ENCODE data around the gene KRTAP2-4. TPM values are rescaled to one million over a fixed set of nuclear protein-coding genes. Genes with fewer than 3 reads are reported as not detected.

Gene KRTAP2-4, protein sequence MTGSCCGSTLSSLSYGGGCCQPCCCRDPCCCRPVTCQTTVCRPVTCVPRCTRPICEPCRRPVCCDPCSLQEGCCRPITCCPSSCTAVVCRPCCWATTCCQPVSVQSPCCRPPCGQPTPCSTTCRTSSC
- not detected in 2 replicates for total RNA-seq

DNA sequence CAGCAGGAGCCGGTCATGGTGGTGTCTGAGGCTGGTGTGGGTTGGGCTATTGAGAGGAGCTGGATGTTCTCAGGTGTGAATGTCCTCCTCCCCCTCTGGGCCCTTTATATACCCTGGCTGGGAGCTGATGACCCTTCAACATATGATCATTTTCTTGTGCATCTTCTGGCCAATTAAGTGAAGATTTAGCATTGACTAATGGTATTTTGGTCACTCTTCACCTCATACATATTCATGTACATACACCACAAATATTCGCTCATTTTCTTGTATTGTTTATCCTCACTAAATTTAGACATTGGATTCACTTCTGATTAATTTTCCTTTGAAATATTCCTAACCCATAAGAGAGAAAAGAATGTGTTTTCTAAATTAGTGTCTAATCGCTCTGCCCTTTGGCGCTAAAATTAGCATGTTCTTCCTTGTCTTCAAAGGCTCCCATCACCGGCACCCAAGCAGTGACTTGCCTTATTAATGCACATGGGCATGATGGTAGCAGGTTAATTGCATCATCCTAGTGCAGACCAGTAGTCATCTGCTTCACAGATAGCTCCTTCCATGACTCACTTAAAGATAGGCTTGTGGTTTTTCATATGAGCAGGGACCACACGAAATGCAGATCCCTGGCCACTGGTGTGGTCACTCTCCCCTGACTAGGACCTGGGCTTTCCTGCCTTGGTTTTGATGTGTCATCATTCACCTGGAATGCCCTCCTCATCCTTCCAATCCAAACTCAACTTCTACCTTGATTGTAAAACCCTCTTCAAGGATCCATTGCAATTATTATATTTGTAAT lies at the start of gene KRTAP2-4:
Gene KRTAP2-4 (minus strand): TSS at position 51 of the 796 bp plus-strand sequence. CDS start 34 bp downstream, at position 17.

DNA sequence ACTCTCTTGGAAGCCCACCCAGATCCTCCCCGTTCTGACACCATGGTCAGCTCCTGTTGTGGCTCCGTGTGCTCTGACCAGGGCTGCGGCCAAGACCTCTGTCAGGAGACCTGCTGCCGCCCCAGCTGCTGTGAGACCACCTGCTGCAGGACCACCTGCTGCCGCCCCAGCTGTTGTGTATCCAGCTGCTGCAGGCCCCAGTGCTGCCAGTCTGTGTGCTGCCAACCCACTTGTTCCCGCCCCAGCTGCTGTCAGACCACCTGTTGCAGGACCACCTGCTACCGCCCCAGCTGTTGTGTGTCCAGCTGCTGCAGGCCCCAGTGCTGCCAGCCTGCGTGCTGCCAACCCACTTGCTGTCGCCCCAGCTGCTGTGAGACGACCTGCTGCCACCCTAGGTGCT lies 39.7 kb upstream of the KRTAP2-4 start, which contains the start of gene KRTAP4-9:
Gene KRTAP4-9 (plus strand): TSS at position 43 of the 400 bp plus-strand sequence. CDS start 0 bp downstream, at position 43.

DNA sequence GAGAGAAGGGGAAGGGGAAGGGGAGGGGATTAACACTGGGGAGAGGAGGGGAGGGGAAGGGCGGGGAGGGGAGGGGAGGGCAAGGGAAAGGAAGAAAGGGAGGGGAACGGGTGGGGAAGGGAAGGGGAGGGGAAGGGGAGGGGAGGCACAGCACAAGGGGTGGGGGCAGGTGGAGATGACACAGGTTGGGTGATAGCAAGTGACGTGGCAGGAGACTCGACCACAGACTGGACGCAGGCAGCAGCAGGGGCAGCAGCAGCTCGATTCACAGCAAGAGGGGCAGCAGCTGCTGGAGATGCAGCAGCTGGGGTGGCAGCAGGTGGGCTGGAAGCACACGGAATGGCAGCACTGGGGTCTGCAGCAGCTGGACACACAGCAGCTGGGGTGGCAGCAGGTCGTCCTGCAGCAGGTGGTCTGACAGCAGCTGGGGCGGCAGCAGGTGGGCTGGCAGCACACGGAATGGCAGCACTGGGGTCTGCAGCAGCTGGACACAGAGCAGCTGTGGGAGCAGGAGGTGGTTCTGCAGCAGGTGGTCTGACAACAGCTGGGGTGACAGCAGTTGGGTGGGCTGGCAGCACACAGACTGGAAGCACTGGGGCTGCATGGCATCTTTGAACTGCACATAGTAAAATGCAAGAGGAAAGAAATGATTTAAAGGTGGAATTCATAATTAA lies 36.0 kb upstream of the KRTAP2-4 start, which contains the start of gene KRTAP4-16:
Gene KRTAP4-16 (minus strand): TSS at position 624 of the 674 bp plus-strand sequence. CDS start 0 bp downstream, at position 624.

DNA sequence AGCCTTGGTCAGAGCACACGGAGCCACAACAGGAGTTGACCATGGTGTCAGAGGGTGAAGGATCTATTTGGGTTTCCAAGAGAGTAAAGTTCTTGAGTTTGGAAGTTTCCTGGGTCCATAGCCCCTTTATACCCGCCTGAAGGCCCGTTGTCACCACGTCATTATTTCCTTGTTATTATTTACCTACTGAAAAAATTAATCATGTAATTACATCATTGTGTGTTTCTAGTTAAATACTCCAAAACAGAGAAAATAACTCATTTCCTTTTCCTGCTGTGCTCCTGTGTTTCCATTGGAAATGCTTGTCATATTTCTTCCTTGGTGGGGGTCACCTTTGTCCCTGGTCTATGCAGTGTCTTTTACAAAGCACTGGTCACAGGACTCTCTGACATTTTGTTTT lies 32.4 kb upstream of the KRTAP2-4 start, which contains the start of gene KRTAP4-8:
Gene KRTAP4-8 (minus strand): TSS at position 101 of the 400 bp plus-strand sequence. CDS start 58 bp downstream, at position 43.

DNA sequence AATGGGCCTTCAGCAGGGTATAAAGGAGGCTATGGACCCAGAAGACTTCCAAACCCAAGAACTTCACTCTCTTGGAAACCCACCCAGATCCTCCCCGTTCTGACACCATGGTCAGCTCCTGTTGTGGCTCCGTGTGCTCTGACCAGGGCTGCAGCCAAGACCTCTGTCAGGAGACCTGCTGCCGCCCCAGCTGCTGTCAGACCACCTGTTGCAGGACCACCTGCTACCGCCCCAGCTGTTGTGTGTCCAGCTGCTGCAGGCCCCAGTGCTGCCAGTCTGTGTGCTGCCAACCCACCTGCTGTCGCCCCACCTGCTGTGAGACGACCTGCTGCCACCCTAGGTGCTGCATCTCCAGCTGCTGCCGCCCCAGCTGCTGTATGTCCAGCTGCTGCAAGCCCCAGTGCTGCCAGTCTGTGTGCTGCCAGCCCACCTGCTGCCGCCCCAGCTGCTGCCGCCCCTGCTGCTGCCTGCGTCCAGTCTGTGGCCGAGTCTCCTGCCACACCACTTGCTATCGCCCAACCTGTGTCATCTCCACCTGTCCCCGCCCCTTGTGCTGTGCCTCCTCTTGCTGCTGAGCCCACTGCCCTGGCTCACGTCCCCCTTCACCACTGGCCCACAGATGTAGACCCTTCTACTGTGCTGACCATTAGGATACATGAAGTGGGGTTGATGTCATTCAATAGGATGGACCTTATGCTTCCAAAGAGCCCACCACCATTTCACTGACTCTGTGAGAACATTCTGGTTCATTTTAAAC lies 18.6 kb upstream of the KRTAP2-4 start, which contains the start of gene KRTAP4-7:
Gene KRTAP4-7 (plus strand): TSS at position 51 of the 757 bp plus-strand sequence. CDS start 57 bp downstream, at position 108.

DNA sequence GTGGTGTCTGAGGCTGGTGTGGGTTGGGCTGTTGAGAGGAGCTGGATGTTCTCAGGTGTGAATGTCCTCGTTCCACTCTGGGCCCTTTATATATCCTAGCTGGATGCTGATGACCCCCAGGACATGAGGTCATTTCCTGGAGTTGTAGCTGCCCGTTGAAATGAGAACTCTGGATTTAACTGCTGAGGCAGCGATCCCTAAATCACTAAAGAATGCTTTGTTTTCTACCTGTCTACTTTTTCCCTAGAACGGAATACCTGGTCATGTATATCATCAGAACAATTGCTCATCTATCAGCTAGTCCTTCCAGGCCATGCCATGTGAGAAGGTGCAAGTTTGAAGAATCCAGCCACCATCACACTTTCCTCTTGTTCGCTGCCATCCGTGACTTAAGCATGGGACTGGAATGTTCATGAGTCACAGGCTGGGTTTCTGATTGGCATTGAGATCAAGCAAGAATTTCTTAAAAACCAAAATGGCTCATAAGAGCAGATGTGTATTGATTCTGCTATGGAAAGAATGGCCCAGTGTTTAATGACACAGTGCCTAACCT lies 5.6 kb downstream of the KRTAP2-4 start, which contains the start of gene KRTAP2-3:
Gene KRTAP2-3 (minus strand): TSS at position 63 of the 553 bp plus-strand sequence. CDS start 64 bp downstream, outside the sequence.

DNA sequence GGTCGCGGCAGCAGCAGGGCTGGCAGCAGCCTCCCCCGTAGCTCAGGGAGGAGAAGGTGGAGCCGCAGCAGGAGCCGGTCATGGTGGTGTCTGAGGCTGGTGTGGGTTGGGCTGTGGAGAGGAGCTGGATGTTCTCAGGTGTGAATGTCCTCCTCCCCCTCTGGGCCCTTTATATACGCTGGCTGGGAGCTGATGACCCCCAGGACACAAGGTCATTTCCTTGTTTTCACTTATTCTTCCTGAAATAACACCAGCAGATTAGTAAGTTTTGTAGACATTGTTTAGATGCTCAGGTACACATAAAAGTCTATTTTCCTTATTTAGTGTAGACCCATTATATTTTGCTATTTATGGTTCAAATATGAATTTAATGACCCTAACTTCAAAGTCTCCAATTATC lies 10.5 kb downstream of the KRTAP2-4 start, which contains the start of gene KRTAP2-2:
Gene KRTAP2-2 (minus strand): TSS at position 101 of the 400 bp plus-strand sequence. CDS start 19 bp downstream, at position 82.

DNA sequence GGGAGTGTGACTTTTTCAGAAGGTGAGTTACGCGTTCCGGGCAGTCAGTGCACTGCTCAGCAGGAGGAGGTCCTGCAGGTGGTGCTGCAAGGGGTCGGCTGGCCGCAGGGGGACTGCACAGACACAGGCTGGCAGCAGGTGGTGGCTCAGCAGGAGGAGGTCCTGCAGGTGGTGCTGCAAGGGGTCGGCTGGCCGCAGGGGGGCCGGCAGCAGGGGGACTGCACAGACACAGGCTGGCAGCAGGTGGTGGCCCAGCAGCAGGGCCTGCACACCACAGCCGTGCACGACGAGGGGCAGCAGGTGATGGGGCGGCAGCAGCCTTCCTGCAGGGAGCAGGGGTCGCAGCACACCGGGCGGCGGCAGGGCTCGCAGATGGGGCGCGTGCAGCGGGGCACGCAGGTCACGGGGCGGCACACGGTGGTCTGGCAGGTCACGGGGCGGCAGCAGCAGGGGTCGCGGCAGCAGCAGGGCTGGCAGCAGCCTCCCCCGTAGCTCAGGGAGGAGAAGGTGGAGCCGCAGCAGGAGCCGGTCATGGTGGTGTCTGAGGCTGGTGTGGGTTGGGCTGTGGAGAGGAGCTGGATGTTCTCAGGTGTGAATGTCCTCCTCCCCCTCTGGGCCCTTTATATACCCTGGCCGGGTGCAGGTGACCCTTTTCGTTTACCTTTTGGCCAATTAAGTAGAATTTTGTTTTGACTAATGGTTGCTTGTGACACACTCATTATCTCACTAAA lies 18.8 kb downstream of the KRTAP2-4 start, which contains the start of gene KRTAP2-1:
Gene KRTAP2-1 (minus strand): TSS at position 582 of the 731 bp plus-strand sequence. CDS start 49 bp downstream, at position 533.

DNA sequence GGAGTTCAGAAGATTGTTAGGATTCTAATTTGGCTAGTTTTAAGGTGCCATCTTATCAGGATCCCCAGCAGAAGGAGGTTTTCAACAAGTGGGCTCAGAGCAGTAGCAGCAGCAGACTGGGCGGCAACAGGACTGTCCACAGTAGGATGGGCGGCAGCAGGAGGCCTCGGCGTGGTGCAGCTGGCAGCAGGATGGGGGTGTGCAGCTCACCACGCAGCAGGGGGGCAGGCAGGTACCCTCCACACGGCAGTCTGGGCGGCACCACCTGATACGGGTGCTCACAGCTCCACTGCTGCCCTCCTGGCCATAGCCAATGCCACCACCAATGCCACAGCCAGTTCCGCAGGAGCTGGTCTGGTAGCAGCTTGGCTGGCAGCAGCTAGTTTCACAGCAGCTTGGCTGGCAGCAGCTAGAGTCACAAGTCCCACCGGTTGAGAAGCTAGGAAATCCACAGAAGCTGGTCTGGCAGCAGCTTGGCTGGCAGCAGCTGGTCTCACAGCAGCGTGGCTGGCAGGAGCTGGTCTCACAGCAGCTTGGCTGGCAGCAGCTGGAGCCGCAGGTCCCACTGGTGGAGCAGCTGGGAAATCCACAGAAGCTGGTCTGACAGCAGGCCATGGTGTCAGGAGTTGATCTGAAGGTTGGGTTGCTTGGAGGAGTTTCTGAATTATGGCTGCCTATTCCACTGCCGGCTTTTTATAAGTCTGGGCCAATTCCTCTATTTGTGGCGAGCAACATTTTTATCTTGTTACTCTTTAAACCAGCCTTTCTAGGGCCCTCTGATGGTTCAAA lies 24.7 kb downstream of the KRTAP2-4 start, which contains the start of gene KRTAP1-1:
Gene KRTAP1-1 (minus strand): TSS at position 668 of the 789 bp plus-strand sequence. CDS start 53 bp downstream, at position 615.

DNA sequence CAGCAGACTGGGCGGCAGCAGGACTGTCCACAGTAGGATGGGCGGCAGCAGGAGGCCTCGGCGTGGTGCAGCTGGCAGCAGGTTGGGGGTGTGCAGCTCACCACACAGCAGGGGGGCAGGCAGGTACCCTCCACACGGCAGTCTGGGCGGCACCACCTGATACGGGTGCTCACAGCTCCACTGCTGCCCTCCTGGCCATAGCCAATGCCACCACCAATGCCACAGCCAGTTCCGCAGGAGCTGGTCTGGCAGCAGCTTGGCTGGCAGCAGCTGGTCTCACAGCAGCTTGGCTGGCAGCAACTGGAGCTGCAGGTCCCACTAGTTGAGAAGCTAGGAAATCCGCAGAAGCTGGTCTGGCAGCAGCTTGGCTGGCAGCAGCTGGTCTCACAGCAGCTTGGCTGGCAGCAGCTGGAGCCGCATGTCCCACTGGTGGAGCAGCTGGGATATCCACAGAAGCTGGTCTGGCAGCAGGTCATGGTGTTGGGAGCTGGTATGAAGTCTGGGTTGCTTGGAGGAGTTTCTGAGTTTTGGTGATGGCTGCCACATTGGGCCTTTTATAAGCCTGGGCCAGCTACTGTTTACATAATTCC lies 31.2 kb downstream of the KRTAP2-4 start, which contains the start of gene KRTAP1-3:
Gene KRTAP1-3 (minus strand): TSS at position 529 of the 590 bp plus-strand sequence. CDS start 53 bp downstream, at position 476.

DNA sequence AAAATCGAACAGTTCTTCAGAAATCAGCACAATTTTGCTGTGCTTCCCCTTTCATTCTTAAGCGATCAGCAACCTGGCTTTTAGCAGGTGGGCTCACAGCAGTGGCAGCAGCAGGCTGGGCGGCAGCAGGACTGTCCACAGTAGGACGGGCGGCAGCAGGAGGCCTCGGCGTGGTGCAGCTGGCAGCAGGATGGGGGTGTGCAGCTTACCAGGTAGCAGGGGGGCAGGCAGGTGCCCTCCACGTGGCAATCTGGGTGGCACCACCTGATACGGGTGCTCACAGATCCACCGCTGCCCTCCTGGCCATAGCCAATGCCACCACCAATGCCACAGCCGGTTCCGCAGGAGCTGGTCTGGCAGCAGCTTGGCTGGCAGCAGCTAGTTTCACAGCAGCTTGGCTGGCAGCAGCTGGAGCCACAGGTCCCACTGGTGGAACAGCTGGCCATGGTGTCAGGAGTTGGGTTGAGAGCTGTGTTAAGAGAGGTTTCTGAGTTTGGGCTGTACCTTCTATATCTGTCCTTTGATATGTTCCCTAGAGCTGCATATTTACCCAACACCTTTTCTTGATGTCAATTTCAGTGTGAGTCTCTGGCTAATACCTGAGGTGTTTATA lies 35.9 kb downstream of the KRTAP2-4 start, which contains the start of gene KRTAP1-4:
Gene KRTAP1-4 (minus strand): TSS at position 563 of the 613 bp plus-strand sequence. CDS start 117 bp downstream, at position 446.

DNA sequence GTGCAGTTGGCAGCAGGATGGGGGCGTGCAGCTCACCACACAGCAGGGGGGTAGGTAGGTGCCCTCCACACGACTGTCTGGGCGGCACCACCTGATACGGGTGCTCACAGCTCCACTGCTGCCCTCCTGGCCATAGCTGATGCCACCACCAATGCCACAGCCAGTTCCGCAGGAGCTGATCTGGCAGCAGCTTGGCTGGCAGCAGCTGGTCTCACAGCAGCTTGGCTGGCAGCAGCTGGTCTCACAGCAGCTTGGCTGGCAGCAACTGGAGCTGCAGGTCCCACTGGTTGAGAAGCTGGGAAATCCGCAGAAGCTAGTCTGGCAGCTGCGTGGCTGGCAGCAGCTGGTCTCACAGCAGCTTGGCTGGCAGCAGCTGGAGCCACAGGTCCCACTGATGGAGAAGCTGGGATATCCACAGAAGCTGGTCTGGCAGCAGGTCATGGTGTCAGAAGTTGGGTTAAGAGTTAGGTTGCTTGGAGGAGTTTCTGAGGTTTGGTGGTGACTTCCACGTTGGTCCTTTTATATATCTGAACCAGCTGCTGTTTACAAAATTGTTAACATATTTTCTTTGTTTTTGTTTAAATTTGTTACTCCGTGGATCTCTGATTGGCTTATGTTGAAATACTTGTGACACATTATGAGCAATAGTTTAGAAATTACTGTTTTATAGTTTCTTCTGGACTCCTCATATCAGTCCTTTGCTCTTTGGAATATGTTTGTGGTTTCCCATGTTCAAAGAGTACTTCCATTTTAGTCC lies 38.8 kb downstream of the KRTAP2-4 start, which contains the start of gene KRTAP1-5:
Gene KRTAP1-5 (minus strand): TSS at position 494 of the 757 bp plus-strand sequence. CDS start 53 bp downstream, at position 441.

Other genes starting within 250 kb of the KRTAP2-4 start
- 7.1 and 7.6 TPM in 2 replicates for gene KRT10, start 243.3 kb downstream of the KRTAP2-4 start, total RNA-seq
- gene KRT12, start 198.7 kb downstream of the KRTAP2-4 start, total RNA-seq, result not detected in 2 replicates
- gene KRT20, start 180.6 kb downstream of the KRTAP2-4 start, total RNA-seq, result not detected in 2 replicates
- 0.39 and 0.43 TPM in 2 replicates for gene KRT23, start 128.2 kb downstream of the KRTAP2-4 start, total RNA-seq
- not detected in 2 replicates for gene KRT39, start 98.9 kb downstream of the KRTAP2-4 start, total RNA-seq
- not detected in 2 replicates for gene KRT40, start 81.6 kb downstream of the KRTAP2-4 start, total RNA-seq
- gene KRTAP3-3, start 71.7 kb downstream of the KRTAP2-4 start, total RNA-seq, result not detected in 2 replicates
- not detected in 2 replicates for gene KRTAP3-2, start 66.0 kb downstream of the KRTAP2-4 start, total RNA-seq
- gene KRTAP3-1, start 56.8 kb downstream of the KRTAP2-4 start, total RNA-seq, result not detected in 2 replicates
- gene KRTAP1-5, start 38.7 kb downstream of the KRTAP2-4 start, total RNA-seq, result 1.3 and 11.6 TPM in 2 replicates
- not detected in 2 replicates for gene KRTAP1-4, start 35.7 kb downstream of the KRTAP2-4 start, total RNA-seq
- not detected in 2 replicates for gene KRTAP1-3, start 31.0 kb downstream of the KRTAP2-4 start, total RNA-seq
- not detected in 2 replicates for gene KRTAP1-1, start 24.4 kb downstream of the KRTAP2-4 start, total RNA-seq
- not detected in 2 replicates for gene KRTAP2-1, start 18.6 kb downstream of the KRTAP2-4 start, total RNA-seq
- not detected in 2 replicates for gene KRTAP2-2, start 10.6 kb downstream of the KRTAP2-4 start, total RNA-seq
- gene KRTAP2-3, start 5.8 kb downstream of the KRTAP2-4 start, total RNA-seq, result 0.26 and 1.1 TPM in 2 replicates
- gene KRTAP4-7, start 18.3 kb upstream of the KRTAP2-4 start, total RNA-seq, result not detected in 2 replicates
- not detected in 2 replicates for gene KRTAP4-8, start 32.3 kb upstream of the KRTAP2-4 start, total RNA-seq
- gene KRTAP4-16, start 36.3 kb upstream of the KRTAP2-4 start, total RNA-seq, result not detected in 2 replicates
- not detected in 2 replicates for gene KRTAP4-9, start 39.5 kb upstream of the KRTAP2-4 start, total RNA-seq
- not detected in 2 replicates for gene KRTAP4-11, start 52.5 kb upstream of the KRTAP2-4 start, total RNA-seq
- not detected in 2 replicates for gene KRTAP4-12, start 58.3 kb upstream of the KRTAP2-4 start, total RNA-seq
- gene KRTAP4-6, start 74.7 kb upstream of the KRTAP2-4 start, total RNA-seq, result not detected in 2 replicates
- gene KRTAP4-5, start 83.9 kb upstream of the KRTAP2-4 start, total RNA-seq, result not detected in 2 replicates
- gene KRTAP4-4, start 94.9 kb upstream of the KRTAP2-4 start, total RNA-seq, result not detected in 2 replicates
- not detected in 2 replicates for gene KRTAP4-3, start 102.3 kb upstream of the KRTAP2-4 start, total RNA-seq
- not detected in 2 replicates for gene KRTAP4-2, start 112.3 kb upstream of the KRTAP2-4 start, total RNA-seq
- not detected in 2 replicates for gene KRTAP4-1, start 119.0 kb upstream of the KRTAP2-4 start, total RNA-seq
- gene KRTAP9-1, start 124.0 kb upstream of the KRTAP2-4 start, total RNA-seq, result not detected in 2 replicates
- gene KRTAP9-2, start 160.8 kb upstream of the KRTAP2-4 start, total RNA-seq, result not detected in 2 replicates
- not detected in 2 replicates for gene KRTAP9-3, start 166.6 kb upstream of the KRTAP2-4 start, total RNA-seq
- gene KRTAP9-8, start 172.1 kb upstream of the KRTAP2-4 start, total RNA-seq, result not detected in 2 replicates
- gene KRTAP9-4, start 183.8 kb upstream of the KRTAP2-4 start, total RNA-seq, result not detected in 2 replicates
- gene KRTAP9-9, start 189.5 kb upstream of the KRTAP2-4 start, total RNA-seq, result not detected in 2 replicates
- not detected in 2 replicates for gene KRTAP9-6, start 199.5 kb upstream of the KRTAP2-4 start, total RNA-seq
- not detected in 2 replicates for gene KRTAP9-7, start 209.8 kb upstream of the KRTAP2-4 start, total RNA-seq
- not detected in 2 replicates for gene KRTAP29-1, start 237.0 kb upstream of the KRTAP2-4 start, total RNA-seq
- gene KRTAP16-1, start 243.4 kb upstream of the KRTAP2-4 start, total RNA-seq, result not detected in 2 replicates
- gene KRTAP17-1, start 249.8 kb upstream of the KRTAP2-4 start, total RNA-seq, result not detected in 2 replicates

Measured in articular chondrocyte of knee joint (primary cell).